ENCODE measurements around the gene CARMIL3. TPM values are rescaled to one million over a fixed set of nuclear protein-coding genes. Genes with fewer than 3 reads are reported as not detected.
A peak's percentile ranks its signal among the peaks of the same experiment; 100 is the strongest.

The CARMIL3 gene
- total RNA-seq, 1 donor from 2014 or later: 3.9 TPM

DNA sequence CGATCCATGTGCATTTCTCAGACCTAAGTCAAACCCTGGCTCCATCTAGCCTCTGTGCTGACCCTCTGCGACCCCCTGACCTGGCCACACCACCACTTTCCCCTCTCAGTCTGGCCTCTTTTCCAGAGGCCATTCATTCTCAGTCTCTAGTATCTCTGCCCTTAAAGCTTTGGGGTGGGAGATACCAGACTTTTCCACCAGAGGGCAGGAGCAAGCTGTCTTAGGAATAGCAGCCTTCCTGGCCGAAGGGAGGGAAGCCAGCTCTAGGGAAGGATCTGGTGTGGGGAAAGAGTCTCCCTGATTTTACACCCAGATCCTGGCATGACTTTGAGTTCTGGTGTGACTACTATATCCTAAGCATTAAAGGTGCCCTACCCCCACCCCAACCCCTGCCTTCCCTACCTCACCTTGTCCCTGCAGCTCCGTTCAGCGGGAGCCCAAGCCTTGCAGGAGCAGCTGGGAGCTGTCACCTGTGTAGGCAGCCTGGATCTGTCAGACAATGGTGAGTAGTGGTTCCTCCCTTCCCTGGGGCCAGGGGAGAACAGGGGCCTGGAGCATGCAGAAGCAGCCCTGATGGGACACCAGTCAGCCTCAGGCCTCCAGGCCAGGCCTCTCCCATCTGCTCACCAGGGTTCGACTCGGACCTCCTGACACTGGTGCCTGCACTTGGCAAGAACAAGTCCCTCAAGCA is 6.6 kb downstream of the CARMIL3 start:
- Mint-ChIP-seq H3K9me3 (no peaks in the 10 kb centered on the region), H3K27ac (no peak overlapping the region), H3K36me3 (ENCODE audit: low read depth) (peaks cover 1% of the 10 kb centered on the region), H3K4me3 (no peak overlapping the region), H3K4me1 (peaks cover 2% of the 10 kb centered on the region), H3K27me3 (no peaks in the 10 kb centered on the region)
- ChIA-PET CTCF (interaction anchor here (0.8 to 4.8 kb wide), 17 partner anchors 10 to 250 kb away, joined by 3 to 138 read pairs (median 5); partner anchors contain the start of genes CIDEB, IRF9, PCK2 and TINF2), POLR2A (interaction anchor here (0.6 to 2.8 kb wide), 11 partner anchors 17 to 776 kb away, joined by 3 to 18 read pairs (median 8); partner anchors contain the start of genes DCAF11, IRF9, NRL and PCK2)
- peak; percentile 84 for ATAC-seq (ENCODE audit: low read depth)
- TF ChIP-seq, protein P1, sequence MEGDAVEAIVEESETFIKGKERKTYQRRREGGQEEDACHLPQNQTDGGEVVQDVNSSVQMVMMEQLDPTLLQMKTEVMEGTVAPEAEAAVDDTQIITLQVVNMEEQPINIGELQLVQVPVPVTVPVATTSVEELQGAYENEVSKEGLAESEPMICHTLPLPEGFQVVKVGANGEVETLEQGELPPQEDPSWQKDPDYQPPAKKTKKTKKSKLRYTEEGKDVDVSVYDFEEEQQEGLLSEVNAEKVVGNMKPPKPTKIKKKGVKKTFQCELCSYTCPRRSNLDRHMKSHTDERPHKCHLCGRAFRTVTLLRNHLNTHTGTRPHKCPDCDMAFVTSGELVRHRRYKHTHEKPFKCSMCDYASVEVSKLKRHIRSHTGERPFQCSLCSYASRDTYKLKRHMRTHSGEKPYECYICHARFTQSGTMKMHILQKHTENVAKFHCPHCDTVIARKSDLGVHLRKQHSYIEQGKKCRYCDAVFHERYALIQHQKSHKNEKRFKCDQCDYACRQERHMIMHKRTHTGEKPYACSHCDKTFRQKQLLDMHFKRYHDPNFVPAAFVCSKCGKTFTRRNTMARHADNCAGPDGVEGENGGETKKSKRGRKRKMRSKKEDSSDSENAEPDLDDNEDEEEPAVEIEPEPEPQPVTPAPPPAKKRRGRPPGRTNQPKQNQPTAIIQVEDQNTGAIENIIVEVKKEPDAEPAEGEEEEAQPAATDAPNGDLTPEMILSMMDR (IDR thresholded peaks at IDR 0.05): no peak
- intact Hi-C loops (cut with micrococcal nuclease): loop anchor here (1.0 kb wide), 6 partner anchors 32 to 239 kb away; partner anchors contain the start of gene IRF9
- no peak for DNase-seq

DNA sequence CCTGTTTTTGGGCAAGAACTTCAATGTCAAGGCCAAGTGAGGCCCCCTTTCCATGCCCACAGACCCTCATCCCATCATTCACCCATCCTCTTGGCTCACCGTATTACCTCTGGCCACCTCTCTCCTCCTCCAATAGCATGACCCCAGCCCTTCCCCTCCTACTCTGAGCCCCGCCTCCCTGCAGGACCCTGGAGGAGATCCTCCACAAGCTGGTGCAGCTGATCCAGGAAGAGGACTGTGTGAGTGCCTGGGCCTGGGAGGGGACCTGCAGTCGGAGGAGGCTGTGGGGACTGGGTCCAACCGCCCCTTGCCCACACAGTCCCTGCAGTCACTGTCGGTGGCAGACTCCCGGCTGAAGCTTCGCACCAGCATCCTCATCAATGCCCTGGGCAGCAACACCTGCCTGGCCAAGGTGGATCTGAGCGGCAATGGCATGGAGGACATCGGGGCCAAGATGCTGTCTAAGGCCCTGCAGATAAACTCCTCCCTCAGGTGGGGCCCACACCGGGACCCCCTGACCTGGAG is 7.2 kb downstream of the CARMIL3 start:
- no peak for DNase-seq
- H3K9me3 Mint-ChIP-seq: no peaks in the 10 kb centered on the region
- H3K27ac Mint-ChIP-seq: no peak overlapping the region
- H3K27me3 Mint-ChIP-seq: no peaks in the 10 kb centered on the region
- TF ChIP-seq, protein P1 (IDR thresholded peaks at IDR 0.05): no peak
- peaks cover 2% of the 10 kb centered on the region for H3K4me1 Mint-ChIP-seq
- no peak overlapping the region for H3K4me3 Mint-ChIP-seq
- peaks cover 1% of the 10 kb centered on the region for H3K36me3 Mint-ChIP-seq (ENCODE audit: low read depth)
- ChIA-PET POLR2A (interaction anchor here (0.6 to 2.3 kb wide), 8 partner anchors 16 to 776 kb away, joined by 3 to 18 read pairs (median 10); partner anchors contain the start of genes IRF9, PCK2 and TINF2), CTCF (interaction anchor here (0.8 to 4.8 kb wide), 14 partner anchors 10 to 249 kb away, joined by 3 to 138 read pairs (median 6); partner anchors contain the start of genes CIDEB, IRF9, PCK2 and TINF2)
- no peak for ATAC-seq (ENCODE audit: low read depth)
- intact Hi-C loops (cut with micrococcal nuclease): loop anchor here (1.0 kb wide), 6 partner anchors 31 to 238 kb away; partner anchors contain the start of gene IRF9

DNA sequence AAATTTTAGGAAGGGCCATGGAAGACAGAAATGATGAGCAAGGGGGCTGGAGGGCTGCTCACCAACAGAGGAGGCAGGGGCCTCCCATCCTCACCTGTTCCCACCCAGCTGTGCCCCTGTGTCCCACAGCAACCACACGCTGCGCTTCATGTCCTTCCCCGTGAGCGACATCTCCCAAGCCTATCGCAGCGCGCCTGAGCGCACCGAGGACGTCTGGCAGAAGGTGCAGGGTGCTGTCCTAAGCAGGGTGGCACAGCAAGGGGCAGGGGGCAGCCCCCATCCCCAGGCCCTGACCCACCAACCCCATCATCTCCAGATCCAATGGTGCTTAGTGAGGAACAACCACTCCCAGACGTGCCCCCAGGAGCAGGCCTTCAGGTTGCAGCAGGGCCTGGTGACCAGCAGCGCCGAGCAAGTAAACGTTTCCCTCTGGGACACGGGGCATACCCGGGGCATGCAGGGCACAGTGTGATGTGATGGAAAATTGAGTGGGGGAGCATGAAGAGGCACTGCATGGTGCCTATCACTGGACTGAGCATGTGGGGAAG is 8.1 kb downstream of the CARMIL3 start:
- Mint-ChIP-seq H3K4me3 (no peak overlapping the region), H3K27ac (no peak overlapping the region), H3K36me3 (ENCODE audit: low read depth) (peaks cover 1% of the 10 kb centered on the region), H3K27me3 (no peaks in the 10 kb centered on the region), H3K4me1 (peaks cover 2% of the 10 kb centered on the region), H3K9me3 (no peaks in the 10 kb centered on the region)
- ATAC-seq (ENCODE audit: low read depth): no peak
- intact Hi-C loops (cut with micrococcal nuclease): no loop called here
- DNase-seq: no peak
- POLR2A ChIA-PET: interaction anchor here (2.3 kb wide), 1 partner anchor 21 kb away, joined by 16 read pairs; no protein-coding TSS in a partner anchor
- TF ChIP-seq, protein P1 (IDR thresholded peaks at IDR 0.05): no peak
- CTCF ChIA-PET: interaction anchor here (1.0 to 4.8 kb wide), 3 partner anchors 31 to 101 kb away, joined by 3 to 138 read pairs (median 8); partner anchors contain the start of genes IRF9 and PCK2

DNA sequence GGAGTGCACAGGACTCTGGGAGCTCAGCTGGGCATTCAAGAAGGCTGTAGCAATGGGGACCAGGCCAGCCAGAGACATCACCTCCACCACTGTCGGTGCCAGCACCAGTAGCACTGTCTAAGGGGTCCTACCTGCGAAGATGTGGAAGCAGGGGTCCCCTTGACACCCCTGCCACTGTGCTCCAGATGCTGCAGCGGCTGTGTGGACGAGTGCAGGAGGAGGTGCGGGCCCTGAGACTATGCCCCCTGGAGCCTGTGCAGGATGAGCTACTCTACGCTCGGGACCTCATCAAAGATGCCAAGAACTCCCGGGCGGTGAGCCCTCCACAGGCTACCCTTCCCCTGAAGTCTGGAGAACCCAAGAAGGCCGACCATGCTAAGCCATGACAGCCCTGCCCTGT is 8.6 kb downstream of the CARMIL3 start:
- Mint-ChIP-seq H3K27me3 (no peaks in the 10 kb centered on the region), H3K36me3 (ENCODE audit: low read depth) (peaks cover 1% of the 10 kb centered on the region), H3K4me1 (peaks cover 2% of the 10 kb centered on the region), H3K4me3 (no peak overlapping the region), H3K9me3 (no peaks in the 10 kb centered on the region), H3K27ac (no peak overlapping the region)
- DNase-seq: no peak
- ATAC-seq (ENCODE audit: low read depth): no peak
- ChIA-PET CTCF (interaction anchor here (1.0 to 2.0 kb wide), 3 partner anchors 30 to 101 kb away, joined by 3 to 9 read pairs (median 8); partner anchors contain the start of gene IRF9), POLR2A (no interaction called here)
- TF ChIP-seq, protein P1 (IDR thresholded peaks at IDR 0.05): no peak
- intact Hi-C loops (cut with micrococcal nuclease): no loop called here

All from activated B cell treated with CpG ODN at 0.5 μM for 24 hours (primary cell).